Activated T-cell treated with anti-CD3 and anti-CD28 coated beads for 48 hours (primary cell): ENCODE results near the gene TBC1D4.
"Not testable (repeated sequence)": the region's sequence is repeated elsewhere in the genome, so short reads cannot be mapped to it uniquely, and the experiment has no call there.

Experiments used
- DNase-seq: peaks from one replicate; pipeline ENCODE4 v3.0.0-alpha.2; 2020; ENCODE audit warnings: low read depth

TBC1D4 gene

DNA sequence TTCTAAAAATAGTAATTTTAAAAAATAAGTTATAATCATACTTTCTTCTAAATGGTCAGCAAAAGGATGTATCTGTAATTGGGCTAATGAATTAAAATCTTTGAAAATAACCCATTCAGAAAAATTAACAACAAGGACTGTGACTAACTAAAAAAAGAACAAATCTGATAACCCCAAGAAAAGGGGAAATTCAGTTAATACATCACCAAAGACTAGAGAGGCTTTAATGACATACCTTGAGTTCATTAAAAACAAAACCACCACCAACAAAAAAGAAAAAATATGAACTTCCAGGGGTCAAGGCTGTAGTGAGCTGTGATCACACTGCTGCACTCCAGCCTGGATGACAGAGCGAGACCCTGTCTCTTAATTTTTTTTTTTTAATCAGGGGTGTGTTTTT lies 121.8 kb downstream of the TBC1D4 start:
- DNase-seq, result no peak

GRCh38 chr13:75359266-75359665 lies 122.7 kb downstream of the TBC1D4 start:
- DNase-seq, result no peak

GRCh38 chr13:75357576-75358289 lies 124.2 kb downstream of the TBC1D4 start:
- DNase-seq, result peak; percentile 45

- DNase-seq, result no peak
These were observed 125.5 kb downstream of the TBC1D4 start for GRCh38 chr13:75356421-75356820.

- DNase-seq, result no peak
These were observed 126.4 kb downstream of the TBC1D4 start for GRCh38 chr13:75355609-75356008.

- no peak for DNase-seq
These were observed 128.2 kb downstream of the TBC1D4 start for GRCh38 chr13:75353781-75354193.

- no peak for DNase-seq
These were observed 129.2 kb downstream of the TBC1D4 start for GRCh38 chr13:75352641-75353327.

- DNase-seq, result not testable (repeated sequence)
These were observed 130.4 kb downstream of the TBC1D4 start for GRCh38 chr13:75351538-75351937.

DNA sequence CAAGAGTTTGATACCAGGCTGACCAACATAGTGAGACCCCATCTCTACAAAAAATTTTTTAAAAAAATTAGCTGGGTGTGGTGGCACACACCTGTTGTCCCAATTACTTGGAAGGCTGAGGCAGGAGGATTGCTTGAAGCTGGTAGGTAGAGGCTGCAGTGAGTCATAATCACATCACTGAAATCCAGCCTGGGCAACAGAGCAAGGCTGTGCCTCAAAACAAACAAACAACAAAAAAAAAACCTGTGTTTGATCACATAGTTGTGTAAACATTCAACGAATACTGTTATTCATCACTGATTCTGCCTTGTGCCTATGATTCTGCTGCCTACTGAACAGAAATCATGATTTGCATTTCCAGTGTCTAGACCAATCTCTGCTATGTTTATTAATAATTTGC lies 134.0 kb downstream of the TBC1D4 start:
- no peak for DNase-seq

GRCh38 chr13:75347457-75347856 lies 134.5 kb downstream of the TBC1D4 start:
- no peak for DNase-seq

GRCh38 chr13:75345193-75345592 lies 136.8 kb downstream of the TBC1D4 start:
- no peak for DNase-seq

GRCh38 chr13:75341028-75341427 lies 140.9 kb downstream of the TBC1D4 start:
- DNase-seq, result no peak

- DNase-seq, result no peak
These were observed 142.2 kb downstream of the TBC1D4 start for GRCh38 chr13:75339635-75340374.

- DNase-seq, result no peak
These were observed 147.1 kb downstream of the TBC1D4 start for GRCh38 chr13:75334634-75335447.

DNA sequence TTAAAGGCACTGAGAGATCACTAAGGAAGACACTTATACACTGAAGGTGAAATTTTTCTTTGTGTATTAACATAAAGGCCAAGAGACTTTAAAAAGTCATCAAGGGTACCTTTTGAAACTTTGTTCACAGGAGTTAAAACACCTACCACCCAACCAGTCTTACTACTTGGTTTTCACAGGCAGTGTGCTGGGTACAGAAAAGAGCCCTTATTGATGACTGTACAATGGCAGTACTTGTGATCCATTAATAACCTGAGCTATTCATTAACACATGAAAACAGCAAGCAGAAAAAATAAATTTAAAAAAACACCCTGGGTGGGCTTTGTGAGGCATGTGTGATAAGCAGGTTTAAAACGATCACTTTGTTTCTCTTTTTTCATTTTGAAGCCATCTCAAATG lies 148.9 kb downstream of the TBC1D4 start:
- DNase-seq, result no peak

GRCh38 chr13:75331792-75332349 lies 150.1 kb downstream of the TBC1D4 start:
- DNase-seq, result no peak

DNA sequence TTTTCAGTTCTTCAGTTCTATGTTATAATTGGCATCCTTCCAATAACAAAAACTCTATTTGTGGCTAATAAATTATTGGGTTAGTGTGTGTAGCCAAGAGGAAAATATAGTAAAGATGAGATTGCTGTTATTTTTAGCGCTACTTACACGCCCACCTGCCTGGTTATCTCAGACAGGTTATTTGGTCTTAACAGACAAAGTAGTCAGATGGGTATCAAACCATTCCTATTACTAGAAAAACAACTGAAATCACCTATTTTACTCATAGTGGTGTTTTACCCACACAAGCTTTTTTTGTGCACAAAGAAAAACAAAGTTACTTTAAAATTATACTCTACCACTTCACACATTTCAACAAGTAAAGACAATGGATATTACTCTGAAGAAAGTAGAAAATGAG lies 151.2 kb downstream of the TBC1D4 start:
- no peak for DNase-seq

DNA sequence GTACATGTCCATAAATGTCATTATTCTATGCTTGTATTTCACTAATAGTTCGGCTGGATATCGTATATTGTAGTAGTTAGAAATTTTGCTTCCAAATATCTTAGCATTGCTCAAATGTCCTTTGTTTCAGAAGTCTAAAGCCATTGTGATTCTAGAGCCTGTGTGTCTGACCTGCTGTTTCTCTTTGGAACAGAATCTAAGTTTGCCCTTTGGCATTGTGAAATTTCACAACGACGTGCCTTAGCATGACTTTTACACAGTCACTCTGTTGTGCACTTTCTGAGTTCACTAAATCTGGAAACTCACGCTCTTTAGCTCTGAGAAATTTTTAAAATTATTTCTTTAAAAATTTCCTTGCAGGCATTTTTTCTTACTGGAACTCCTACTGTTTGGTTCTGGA lies 152.2 kb downstream of the TBC1D4 start:
- no peak for DNase-seq

DNA sequence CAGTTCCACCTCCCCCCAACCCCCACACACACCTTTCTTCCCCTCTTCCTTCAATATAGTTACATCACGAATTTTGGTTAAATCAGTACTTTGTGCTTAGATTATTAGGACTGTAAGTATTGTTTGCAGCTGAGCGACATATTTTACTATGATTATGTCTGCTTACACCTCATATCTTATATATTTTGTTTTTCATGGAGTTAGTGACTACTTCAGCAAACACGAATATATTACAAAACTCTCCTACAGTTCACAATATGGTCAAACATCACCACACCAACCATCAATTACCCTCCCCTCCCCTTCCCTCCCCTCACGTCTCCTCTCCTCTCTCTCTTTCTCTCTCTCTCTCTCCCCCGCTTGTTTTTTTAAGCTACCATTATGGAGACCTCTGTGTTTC lies 152.9 kb downstream of the TBC1D4 start:
- DNase-seq, result no peak

DNA sequence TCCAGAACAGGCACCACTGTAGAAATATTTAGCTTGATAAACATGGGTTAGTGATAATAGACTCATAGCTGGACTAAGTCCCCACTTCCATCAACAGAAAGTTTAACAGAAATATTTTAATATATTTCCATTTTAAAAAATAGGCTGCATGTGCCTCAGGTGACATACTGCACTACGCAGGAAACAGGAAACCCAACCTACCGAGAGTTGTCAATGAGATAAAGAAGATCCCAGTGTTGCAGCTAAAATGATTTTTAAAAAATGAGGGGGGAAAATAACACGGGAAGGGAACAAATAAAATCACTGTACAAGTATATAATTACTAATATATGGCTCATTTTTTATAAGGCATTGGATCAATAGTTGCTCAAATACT lies 154.8 kb downstream of the TBC1D4 start:
- DNase-seq, result no peak

GRCh38 chr13:75326173-75327134 lies 155.5 kb downstream of the TBC1D4 start:
- DNase-seq, result peak; percentile 55
